EL (cell line): ENCODE results near the gene LSM5.

Experiments used
- DNase-seq: peaks from one replicate; pipeline ENCODE4 v3.0.0-alpha.2; 2016

Gene LSM5

DNA sequence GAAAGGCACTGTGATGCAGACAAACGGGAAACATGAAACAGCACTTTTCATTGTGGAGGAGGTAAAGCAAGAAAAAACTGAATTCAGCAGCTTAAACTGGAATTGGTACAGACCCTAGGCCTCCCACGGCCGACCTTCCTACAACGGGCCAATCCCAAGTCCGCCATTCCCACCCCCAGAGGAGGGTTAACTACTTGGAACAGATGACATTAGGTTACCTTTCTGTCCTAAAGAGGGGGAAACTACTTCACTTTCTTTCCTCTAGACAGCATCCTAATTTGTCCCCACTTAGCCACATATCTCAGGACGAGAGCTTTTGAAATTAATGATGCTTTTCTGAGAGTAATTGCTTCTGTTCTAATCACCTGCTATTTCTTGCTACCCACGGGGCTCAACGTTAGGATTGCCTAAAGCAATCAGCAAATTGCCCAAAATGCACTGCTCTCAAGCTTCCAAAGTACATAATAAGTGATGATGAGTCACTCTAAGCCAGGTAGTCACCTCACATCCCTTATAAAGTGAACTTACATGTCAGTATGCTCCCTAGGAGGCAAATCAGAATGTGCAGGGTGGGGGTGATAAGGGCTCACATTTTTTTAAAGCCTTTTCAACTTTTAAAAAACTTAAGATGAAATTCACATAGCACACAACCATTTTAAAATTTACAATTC, 36.7 kb downstream of the LSM5 start:
- no peak for DNase-seq

DNA sequence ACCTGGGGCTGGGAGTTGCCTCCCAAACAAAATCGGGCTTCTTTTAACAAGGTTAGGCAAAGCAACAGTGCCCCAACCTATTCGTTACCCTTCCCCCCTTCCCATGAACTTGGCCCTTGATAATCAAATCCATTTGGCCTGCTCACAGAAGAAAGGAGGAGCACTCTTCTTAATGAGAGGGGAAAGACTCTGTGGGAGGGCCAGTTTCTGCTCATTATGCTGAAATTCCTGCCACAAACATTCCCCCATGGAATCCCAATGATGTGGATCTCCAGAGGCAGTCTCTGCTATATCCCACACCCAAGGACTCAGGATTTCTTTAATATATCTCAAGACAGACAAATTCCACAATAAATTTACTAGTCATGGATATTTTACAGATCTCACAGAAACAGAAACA, 43.0 kb downstream of the LSM5 start:
- DNase-seq = no peak

DNA sequence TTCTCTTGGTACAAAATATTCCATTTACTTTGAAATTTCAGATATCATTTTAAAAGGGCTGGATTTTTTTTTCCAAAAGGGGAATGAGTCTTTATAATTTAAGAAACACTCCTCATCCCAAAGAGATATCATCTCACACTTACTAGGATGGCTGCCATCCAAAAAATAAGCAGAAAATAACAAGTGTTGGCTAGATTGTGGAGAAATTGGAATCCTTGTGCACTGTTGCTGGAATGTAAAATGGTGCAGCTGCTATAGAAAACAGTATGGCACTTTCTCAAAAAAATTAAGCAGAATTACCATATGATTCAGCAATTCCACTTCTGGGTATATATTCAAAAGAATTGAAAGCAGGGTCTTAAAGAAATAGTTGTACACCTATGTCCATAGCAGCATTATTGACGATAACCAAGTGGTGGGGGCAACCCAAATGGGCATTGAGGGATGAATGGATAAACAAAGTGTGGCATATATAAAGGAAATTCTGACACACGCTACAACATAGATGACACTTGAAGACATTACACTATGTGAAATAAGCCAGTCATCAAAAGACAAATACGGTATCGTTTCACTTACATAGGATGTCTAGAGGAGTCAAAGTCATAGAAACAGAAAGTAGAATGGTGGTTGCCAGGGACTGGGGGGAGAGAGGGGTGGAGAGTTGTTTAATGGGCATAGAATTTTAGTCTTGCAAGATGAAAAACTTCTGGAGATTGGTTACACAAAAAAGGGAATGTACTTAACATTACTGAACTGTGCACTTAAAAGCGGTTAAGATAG, 53.8 kb downstream of the LSM5 start:
- DNase-seq = no peak
